Esophagus squamous epithelium (tissue), 5 donors: ENCODE measurements around the gene RECK. TPM values are rescaled to one million over a fixed set of nuclear protein-coding genes. Genes with fewer than 3 reads are reported as not detected.

ENCODE experiments used
- DNase-seq: peaks from one replicate; lab custom pipeline; 2025; lab: John Stamatoyannopoulos, UW
- H3K27ac ChIP-seq, 4 donors: fragments of 200-600 bp; sonication (generic); one replicate each; pipeline ENCODE4 v1.5.1; 2016 to 2019; ENCODE audit warnings: mild to moderate bottlenecking in 1 of 4
- H3K27me3 ChIP-seq, 4 donors: fragments of 200-600 bp; sonication (generic); 1 replicate in 3 of 4; 2 replicates in 1 of 4; pipeline versions ENCODE4 v1.5.1 to v1.6.0; 2017 to 2021; ENCODE audit warnings: antibody characterized with exemption in 1 of 4
- H3K36me3 ChIP-seq, 3 donors: fragments of 200-600 bp; sonication (generic); one replicate each; pipeline ENCODE4 v1.5.1; 2016 to 2019
- H3K4me1 ChIP-seq, 3 donors: fragments of 200-600 bp; sonication (generic); one replicate each; pipeline ENCODE4 v1.5.1; 2017 to 2019
- H3K4me3 ChIP-seq, 4 donors: fragments of 200-600 bp; sonication (generic); 1 replicate in 3 of 4; 2 replicates in 1 of 4; pipeline ENCODE4 v1.5.1; 2016 to 2019; ENCODE audit warnings: mild to moderate bottlenecking in 2 of 4, moderate library complexity in 1 of 4
- H3K9me3 ChIP-seq, 3 donors: fragments of 200-600 bp; sonication (generic); one replicate each; pipeline ENCODE4 v1.5.1; 2016 to 2019
- CTCF ChIP-seq, 6 experiments: fragments of 450-650 bp in 4 of 6; fragments of 200-600 bp in 2 of 6; sonication (generic) in 2 of 6; IDR thresholded peaks; one replicate each; pipeline ENCODE4 v1.5.1; 2016 to 2019; ENCODE audit warnings: antibody characterized with exemption in 6 of 6, mild to moderate bottlenecking in 4 of 6, moderate library complexity in 4 of 6
- POLR2A ChIP-seq, 4 donors: fragments of 450-650 bp; IDR thresholded peaks; one replicate each; pipeline ENCODE4 v1.6.1; 2017; ENCODE audit warnings: antibody characterized with exemption in 4 of 4, mild to moderate bottlenecking in 4 of 4, moderate library complexity in 3 of 4
- WGBS, 2 donors: methylation state at CpG; one replicate each; pipeline ENCODE4 v1.1.5; 2018; 5-methylcytosine and 5-hydroxymethylcytosine counted together
- intact Hi-C: fragments of 100-400 bp; cut with DNase I; formaldehyde crosslinking; loops from one replicate; pipeline ENCODE4 v1.15.0; 2022
- total RNA-seq, 4 donors: library from RNA; depleted of rRNA; stranded (reverse); fragments of >200 nt; gene quantifications; one replicate each; pipeline ENCODE4 v1.1.0, GENCODE V29; 2016
- donor health status: DM: yes; HTN: yes; CAD: no.

Gene RECK
- total RNA-seq, 4 donors from 2014 or later = 0.23 to 16.2 (median 1.9) TPM

GRCh38 chr9:36120705-36121104 lies 84.0 kb downstream of the RECK start:
- no peaks in the 10 kb centered on the region for H3K9me3 ChIP-seq
- H3K4me1 ChIP-seq = no peaks in the 10 kb centered on the region
- TF ChIP-seq POLR2A (IDR thresholded peaks at IDR 0.05) = no peak
- no peak for TF ChIP-seq CTCF (IDR thresholded peaks at IDR 0.05)
- no peaks in the 10 kb centered on the region for H3K27me3 ChIP-seq
- no peak for DNase-seq
- intact Hi-C loops = no loop called here
- no peak overlapping the region for H3K4me3 ChIP-seq
- peaks cover 0 to 47% (median 0%) of the 10 kb centered on the region in 3 donors for H3K36me3 ChIP-seq
- 67 to 74% methylated on average over 1 to 4 of the region's 4 CpGs for WGBS, 2 donors
- H3K27ac ChIP-seq = no peak overlapping the region

GRCh38 chr9:36121971-36122370 lies 85.3 kb downstream of the RECK start:
- intact Hi-C loops = no loop called here
- 74 to 81% methylated on average over 7 of the region's 7 CpGs for WGBS, 2 donors

GRCh38 chr9:36123515-36123914 lies 86.8 kb downstream of the RECK start:
- TF ChIP-seq POLR2A (IDR thresholded peaks at IDR 0.05) = no peak
- peaks cover 0 to 6% (median 0%) of the 10 kb centered on the region in 3 donors for H3K4me1 ChIP-seq
- H3K27me3 ChIP-seq = no peaks in the 10 kb centered on the region
- no peak overlapping the region for H3K27ac ChIP-seq
- peaks cover 0 to 30% (median 0%) of the 10 kb centered on the region in 3 donors for H3K36me3 ChIP-seq
- 86 to 91% methylated on average over 2 of the region's 2 CpGs for WGBS, 2 donors
- DNase-seq = no peak
- intact Hi-C loops = no loop called here
- no peak overlapping the region for H3K4me3 ChIP-seq
- no peaks in the 10 kb centered on the region for H3K9me3 ChIP-seq

More at GRCh38 chr9:36121971-36122370, 85.3 kb downstream of the RECK start:
- Histone ChIP-seq H3K36me3 (peaks cover 0 to 41% (median 0%) of the 10 kb centered on the region in 3 donors), H3K4me1 (no peaks in the 10 kb centered on the region), H3K27ac (no peak overlapping the region), H3K27me3 (no peaks in the 10 kb centered on the region), H3K9me3 (no peaks in the 10 kb centered on the region), H3K4me3 (no peak overlapping the region)
- no peak for DNase-seq
- TF ChIP-seq POLR2A (IDR thresholded peaks at IDR 0.05) = no peak
- TF ChIP-seq CTCF (IDR thresholded peaks at IDR 0.05) = no peak

- Histone ChIP-seq H3K27ac (no peak overlapping the region), H3K4me3 (no peak overlapping the region), H3K27me3 (no peaks in the 10 kb centered on the region), H3K4me1 (peaks cover 0 to 6% (median 0%) of the 10 kb centered on the region in 3 donors), H3K9me3 (no peaks in the 10 kb centered on the region), H3K36me3 (peaks cover 0 to 26% (median 0%) of the 10 kb centered on the region in 3 donors)
- WGBS, 2 donors = 78% methylated on average over 10 of the region's 10 CpGs
- no peak for DNase-seq
- intact Hi-C loops = no loop called here
- TF ChIP-seq CTCF (IDR thresholded peaks at IDR 0.05) (no peak), POLR2A (IDR thresholded peaks at IDR 0.05) (no peak)
Measured at GRCh38 chr9:36125062-36125855, 88.5 kb downstream of the RECK start.

- H3K27me3 ChIP-seq = no peaks in the 10 kb centered on the region
- H3K4me1 ChIP-seq = peaks cover 0 to 6% (median 0%) of the 10 kb centered on the region in 3 donors
- TF ChIP-seq POLR2A (IDR thresholded peaks at IDR 0.05) = no peak
- no peak for TF ChIP-seq CTCF (IDR thresholded peaks at IDR 0.05)
- DNase-seq = no peak
- H3K36me3 ChIP-seq = peaks cover 0 to 21% (median 0%) of the 10 kb centered on the region in 3 donors
- no peak overlapping the region for H3K27ac ChIP-seq
- no peak overlapping the region for H3K4me3 ChIP-seq
- no peaks in the 10 kb centered on the region for H3K9me3 ChIP-seq
- WGBS, 2 donors = 49 to 74% methylated on average over 3 to 4 of the region's 7 CpGs
- intact Hi-C loops = no loop called here
Measured at GRCh38 chr9:36126016-36126730, 89.5 kb downstream of the RECK start.
